Heart right ventricle (tissue), 16 donors: ENCODE results near the gene CEP131. TPM values are rescaled to one million over a fixed set of nuclear protein-coding genes. Genes with fewer than 3 reads are reported as not detected.
A peak's percentile ranks its signal among the peaks of the same experiment; 100 is the strongest.
"Not testable (repeated sequence)": the region's sequence is repeated elsewhere in the genome, so short reads cannot be mapped to it uniquely, and the experiment has no call there.

Experiments used
- ATAC-seq, 8 donors: fragments of 200-7000 bp; cut with Tn5 transposase; one replicate each; pipeline ENCODE4 v1.9.1; 2020; ENCODE audit warnings: mild to moderate bottlenecking in 8 of 8, moderate library complexity in 8 of 8, moderate number of reproducible peaks in 1 of 8
- DNase-seq, 2 donors: peaks; one replicate each; pipeline ENCODE4 v3.0.0-alpha.2; 2020
- H3K27ac ChIP-seq, 10 donors: fragments of 200-600 bp; sonication (generic) in 2 of 10; one replicate each; pipeline versions ENCODE4 v1.5.0 to v1.8.0; 2020 to 2022; ENCODE audit warnings: mild to moderate bottlenecking in 3 of 10
- H3K27me3 ChIP-seq, 7 donors: fragments of 200-600 bp; one replicate each; pipeline ENCODE4 v1.8.0; 2021 to 2022; ENCODE audit warnings: mild to moderate bottlenecking in 2 of 7
- H3K36me3 ChIP-seq, 9 donors: fragments of 200-600 bp; sonication (generic) in 1 of 9; one replicate each; pipeline versions ENCODE4 v1.5.0 to v1.8.0; 2020 to 2022; ENCODE audit warnings: mild to moderate bottlenecking in 2 of 9
- H3K4me1 ChIP-seq, 9 donors: fragments of 200-600 bp; sonication (generic) in 1 of 9; one replicate each; pipeline versions ENCODE4 v1.5.0 to v1.8.0; 2020 to 2022; ENCODE audit warnings: mild to moderate bottlenecking in 4 of 9
- H3K4me3 ChIP-seq, 10 donors: fragments of 200-600 bp; sonication (generic) in 2 of 10; one replicate each; pipeline versions ENCODE4 v1.5.0 to v1.8.0; 2020 to 2022; ENCODE audit warnings: mild to moderate bottlenecking in 7 of 10, moderate library complexity in 2 of 10
- H3K9me3 ChIP-seq, 11 donors: fragments of 200-600 bp in 10 of 11; sonication (generic) in 2 of 11; one replicate each; pipeline versions ENCODE4 v1.5.0 to v1.8.0; 2013 to 2022; ENCODE audit warnings: mild to moderate bottlenecking in 2 of 11, control low read depth in 1 of 11, moderate library complexity in 1 of 11
- WGBS, 2 donors: extraction: QIAGEN DNeasy Blood & Tissue Kit; methylation state at CpG; one replicate each; pipeline ENCODE4 v1.1.7; 2013; ENCODE audit warnings: inconsistent platforms in 1 of 2; 5-methylcytosine and 5-hydroxymethylcytosine counted together
- intact Hi-C, 10 donors: fragments of 100-400 bp; cut with DNase I; formaldehyde crosslinking; loops; one replicate each; pipeline versions ENCODE4 v1.11.1 to v1.14.2; 2022
- polyA plus RNA-seq, 2 donors: library from polyadenylated mRNA; stranded (reverse); fragments of 200-250 nt; gene quantifications; one replicate each; pipeline ENCODE4 v1.2.3, GENCODE V29; 2013
- total RNA-seq, 10 donors: library from RNA; stranded (reverse); fragmentation: NEBNext Ultra II Directional in 3 of 10; extraction: Animal tissue kit (Norgen Biotek cat#: 25700) in 3 of 10; gene quantifications; one replicate each; pipeline versions ENCODE4 v1.2.1 to v1.2.4, GENCODE V29; 2021 to 2023
- TF ChIP-seq, protein P1 (sequence below), 9 donors: fragments of 200-600 bp; sonication (generic) in 2 of 9; IDR thresholded peaks; one replicate each; pipeline versions ENCODE4 v1.5.0 to v1.8.0; 2021 to 2022; ENCODE audit warnings: antibody characterized with exemption in 9 of 9, mild to moderate bottlenecking in 5 of 9, moderate library complexity in 1 of 9
- donor health status: Arrhythmogenic right ventricular cardiomyopathy.
- donor health status: ischemic (EF 13 %, LVEDD 7.1; RV severe dilation, severe dysfunction).
- donor health status: healthy with polysubstance abuse.
- donor health status: DM: no; HTN: yes; CAD: no.
- donor health status: DM: no; HTN: no; CAD: no.
- donor health status: ischemic (EF 25% LVEDD 6.9; RV normal size, moderate dysfunction).
- donor health status: ischemic (EF 25% LVEDD 5.7; RV mildly dilated, moderate dysfunction).
- donor health status: healthy.
- donor health status: DM: yes; HTN: yes; CAD: no.
- donor health status: Ischemic cardiomyopathy.
- donor health status: ischemic (EF 35%, LVEDD 5.7; RV mildly dilated, moderate dysfunction).
- donor health status: nonischemic (EF 11% LVEDD 7.7; RV severe dilation, severe dysfunction).
- donor health status: DM: yes; HTN: yes; CAD: no.
- donor health status: PGD.
- donor health status: ischemic (EF 29% LVEDD 5.4; RV normal size, mild dysfunction).
- donor health status: nonischemic (EF 23%, LVEDD 6.1; RV moderate dilation, normal function).

Gene CEP131
- total and polyA plus RNA-seq, 12 donors, result 6.4 to 20.9 (median 8.0) TPM

DNA sequence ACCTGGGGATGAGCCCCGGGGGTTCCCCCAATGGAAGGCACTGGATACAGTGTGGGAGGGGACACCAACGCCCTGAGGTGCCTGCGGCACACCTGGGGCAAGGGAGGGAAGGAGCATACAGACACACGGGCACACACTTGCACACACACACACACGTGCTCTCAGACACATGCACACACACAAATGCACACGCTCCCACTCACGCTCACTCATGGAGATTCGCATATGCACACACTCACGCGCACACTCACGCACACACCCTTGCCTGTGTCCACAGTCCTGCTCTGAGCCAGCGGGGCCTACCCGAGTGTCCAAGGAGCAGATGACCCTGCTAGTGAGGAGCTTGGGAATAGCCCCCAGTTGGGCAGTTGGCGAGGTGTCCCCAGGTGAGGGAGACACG lies 74.2 kb downstream of the CEP131 start:
- H3K4me1 ChIP-seq, result peaks cover 0 to 35% (median 0%) of the 10 kb centered on the region in 9 donors
- WGBS, 2 donors, result 89 to 94% methylated on average over 15 of the region's 15 CpGs
- peak overlapping the region in 1 of 10 donors; percentile 81 for H3K27ac ChIP-seq
- TF ChIP-seq, protein P1, sequence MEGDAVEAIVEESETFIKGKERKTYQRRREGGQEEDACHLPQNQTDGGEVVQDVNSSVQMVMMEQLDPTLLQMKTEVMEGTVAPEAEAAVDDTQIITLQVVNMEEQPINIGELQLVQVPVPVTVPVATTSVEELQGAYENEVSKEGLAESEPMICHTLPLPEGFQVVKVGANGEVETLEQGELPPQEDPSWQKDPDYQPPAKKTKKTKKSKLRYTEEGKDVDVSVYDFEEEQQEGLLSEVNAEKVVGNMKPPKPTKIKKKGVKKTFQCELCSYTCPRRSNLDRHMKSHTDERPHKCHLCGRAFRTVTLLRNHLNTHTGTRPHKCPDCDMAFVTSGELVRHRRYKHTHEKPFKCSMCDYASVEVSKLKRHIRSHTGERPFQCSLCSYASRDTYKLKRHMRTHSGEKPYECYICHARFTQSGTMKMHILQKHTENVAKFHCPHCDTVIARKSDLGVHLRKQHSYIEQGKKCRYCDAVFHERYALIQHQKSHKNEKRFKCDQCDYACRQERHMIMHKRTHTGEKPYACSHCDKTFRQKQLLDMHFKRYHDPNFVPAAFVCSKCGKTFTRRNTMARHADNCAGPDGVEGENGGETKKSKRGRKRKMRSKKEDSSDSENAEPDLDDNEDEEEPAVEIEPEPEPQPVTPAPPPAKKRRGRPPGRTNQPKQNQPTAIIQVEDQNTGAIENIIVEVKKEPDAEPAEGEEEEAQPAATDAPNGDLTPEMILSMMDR (IDR thresholded peaks at IDR 0.05), result no peak
- DNase-seq (no peak), ATAC-seq (peak in 1 of 8 donors; percentile 18)
- no peaks in the 10 kb centered on the region for H3K27me3 ChIP-seq
- H3K4me3 ChIP-seq, result no peak overlapping the region
- no peaks in the 10 kb centered on the region for H3K9me3 ChIP-seq
- intact Hi-C loops, result loop anchor here in 5 of 10 donors (10.0 kb wide), 4 partner anchors 46 to 386 kb away; partner anchors contain the start of gene CEP131 (in 1 of the 5)
- no peaks in the 10 kb centered on the region for H3K36me3 ChIP-seq

DNA sequence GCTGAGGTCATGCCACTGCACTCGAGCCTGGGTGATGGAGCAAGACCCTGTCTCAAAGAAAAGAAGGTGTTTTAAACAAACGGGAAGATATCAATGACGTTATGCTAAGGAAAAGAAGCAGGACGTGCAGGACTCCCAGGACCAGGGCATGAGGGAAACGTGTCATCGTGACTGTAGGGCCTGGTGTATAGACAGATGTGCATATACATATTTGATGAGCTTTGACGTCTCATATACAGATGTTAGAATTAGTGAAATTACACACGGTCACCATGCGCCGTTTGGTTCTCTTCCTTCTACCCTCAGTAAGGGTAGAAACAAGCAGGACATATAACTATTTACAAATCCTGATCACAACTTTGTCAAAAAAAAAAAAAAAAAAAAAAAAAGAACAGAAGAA lies 75.1 kb downstream of the CEP131 start:
- H3K4me1 ChIP-seq, result peaks cover 0 to 30% (median 4%) of the 10 kb centered on the region in 9 donors
- no peak for DNase-seq
- H3K9me3 ChIP-seq, result no peaks in the 10 kb centered on the region
- H3K27ac ChIP-seq, result no peak overlapping the region
- 80 to 84% methylated on average over 10 of the region's 10 CpGs for WGBS, 2 donors
- ATAC-seq, result no peak
- intact Hi-C loops, result loop anchor here in 5 of 10 donors (10.0 kb wide), 4 partner anchors 47 to 387 kb away; partner anchors contain the start of gene CEP131 (in 1 of the 5)
- no peak overlapping the region for H3K4me3 ChIP-seq
- no peaks in the 10 kb centered on the region for H3K36me3 ChIP-seq
- TF ChIP-seq, protein P1 (IDR thresholded peaks at IDR 0.05), result no peak
- no peaks in the 10 kb centered on the region for H3K27me3 ChIP-seq

DNA sequence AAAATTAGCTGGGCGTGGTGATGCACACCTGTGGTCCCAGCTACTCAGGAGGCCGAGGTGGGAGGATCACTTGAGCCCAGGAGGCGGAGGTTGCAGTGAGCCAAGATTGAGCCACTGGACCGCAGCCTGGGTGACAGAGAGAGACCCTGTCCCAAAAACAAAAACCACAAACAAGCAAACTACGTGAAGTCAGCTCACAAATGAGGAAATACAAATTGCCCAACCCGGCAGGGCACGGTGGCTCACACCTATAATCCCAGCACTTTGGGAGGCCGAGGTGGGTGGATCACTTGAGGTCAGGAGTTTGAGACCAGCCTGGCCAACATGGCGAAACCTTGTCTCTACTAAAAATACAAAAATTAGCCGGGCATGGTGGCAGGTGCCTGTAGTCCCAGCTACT lies 76.6 kb downstream of the CEP131 start:
- not testable (repeated sequence) for H3K27ac ChIP-seq, H3K27me3 ChIP-seq, H3K36me3 ChIP-seq, H3K4me3 ChIP-seq, ATAC-seq, H3K9me3 ChIP-seq, DNase-seq
- 79% methylated on average over 10 of the region's 10 CpGs for WGBS, 2 donors
- peaks cover 0 to 20% (median 9%) of the 10 kb centered on the region in 9 donors for H3K4me1 ChIP-seq
- intact Hi-C loops, result loop anchor here in 5 of 10 donors (10.0 kb wide), 4 partner anchors 49 to 389 kb away; partner anchors contain the start of gene CEP131 (in 1 of the 5)

DNA sequence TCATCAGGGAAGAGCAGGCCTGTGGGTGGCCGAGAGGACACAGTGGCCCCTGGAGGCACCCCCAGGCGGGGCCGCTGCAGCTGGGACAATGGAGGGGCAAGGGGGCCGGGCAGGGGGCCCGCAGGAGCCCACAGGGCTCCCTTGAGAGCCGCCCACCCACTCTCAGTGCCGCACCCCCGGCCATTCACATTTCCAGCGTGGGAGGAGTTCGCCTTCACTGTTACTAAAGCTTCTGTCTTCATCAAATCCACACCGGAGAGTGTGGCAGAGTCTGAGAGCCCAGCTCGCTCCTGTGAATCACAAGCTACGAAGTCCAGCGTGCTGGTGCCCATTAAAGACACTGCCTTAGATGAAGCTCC lies 78.4 kb downstream of the CEP131 start:
- Histone ChIP-seq H3K27me3 (no peaks in the 10 kb centered on the region), H3K9me3 (no peaks in the 10 kb centered on the region), H3K4me1 (peaks cover 0 to 9% (median 9%) of the 10 kb centered on the region in 9 donors), H3K27ac (no peak overlapping the region), H3K36me3 (no peaks in the 10 kb centered on the region), H3K4me3 (no peak overlapping the region)
- TF ChIP-seq, protein P1 (IDR thresholded peaks at IDR 0.05), result no peak
- no peak for ATAC-seq
- intact Hi-C loops, result loop anchor here in 6 of 10 donors (5.0 to 10.0 kb wide), 8 partner anchors 50 to 390 kb away; partner anchors contain the start of gene CEP131 (in 1 of the 6)
- 81 to 89% methylated on average over 14 of the region's 14 CpGs for WGBS, 2 donors
- no peak for DNase-seq

DNA sequence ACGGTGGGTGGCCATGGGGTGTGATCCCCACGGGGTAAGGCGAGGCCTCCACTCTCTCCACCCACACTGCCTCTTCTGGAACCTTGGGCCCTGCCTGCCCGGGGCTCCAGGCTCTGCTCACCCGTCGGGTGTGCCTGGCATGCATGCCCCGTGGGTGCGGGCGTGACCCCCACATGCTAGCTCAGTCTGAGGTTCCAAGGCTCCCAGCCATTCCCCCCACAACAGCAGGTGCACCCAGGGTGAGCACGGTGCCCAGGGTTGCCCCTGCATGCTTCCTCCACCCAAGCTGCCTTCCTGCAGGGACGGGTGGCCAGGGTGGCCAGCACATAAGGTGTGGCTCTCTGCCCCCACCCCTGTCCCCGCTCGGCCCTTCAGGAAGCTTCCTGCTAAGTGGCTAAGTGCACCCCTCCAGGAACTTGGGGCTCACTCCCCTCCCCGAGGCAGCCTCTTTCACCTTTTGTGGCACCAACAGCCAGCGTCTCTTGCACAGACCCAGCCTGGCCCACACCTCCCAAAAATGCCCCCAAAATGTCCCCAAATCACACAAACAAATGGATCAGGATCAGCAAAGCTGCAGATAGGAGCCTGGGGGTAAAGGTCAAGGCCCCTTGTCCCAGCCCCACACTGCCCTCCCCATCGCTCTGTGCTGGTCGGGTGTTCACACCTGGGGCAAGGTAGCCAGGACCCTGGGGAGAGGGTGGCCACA lies 78.9 kb downstream of the CEP131 start:
- Histone ChIP-seq H3K36me3 (no peaks in the 10 kb centered on the region), H3K27me3 (no peaks in the 10 kb centered on the region), H3K9me3 (no peaks in the 10 kb centered on the region), H3K4me1 (peaks cover 0 to 9% (median 9%) of the 10 kb centered on the region in 9 donors), H3K4me3 (no peak overlapping the region), H3K27ac (no peak overlapping the region)
- intact Hi-C loops, result loop anchor here in 9 of 10 donors (2.0 to 10.0 kb wide), 10 partner anchors 51 to 391 kb away; partner anchors contain the start of gene CEP131 (in 1 of the 9)
- TF ChIP-seq, protein P1 (IDR thresholded peaks at IDR 0.05), result no peak
- 88 to 91% methylated on average over 17 of the region's 17 CpGs for WGBS, 2 donors
- ATAC-seq (peak in 1 of 8 donors; percentile 3), DNase-seq (no peak)
